ELR (cell line): ENCODE results near the gene TMEM61.
A peak's percentile ranks its signal among the peaks of the same experiment; 100 is the strongest.
"Not testable (repeated sequence)": the region's sequence is repeated elsewhere in the genome, so short reads cannot be mapped to it uniquely, and the experiment has no call there.

Experiments used
- DNase-seq: peaks from one replicate; pipeline ENCODE4 v3.0.0-alpha.2; 2015; ENCODE audit warnings: low read depth

TMEM61 gene

GRCh38 chr1:54980528-54981241 is at the start of gene TMEM61:
Gene TMEM61, plus strand, starts transcription at chr1:54980628. Its CDS starts 438 bp downstream, at chr1:54981066.
- DNase-seq, result no peak

GRCh38 chr1:54931275-54931840 is 49.1 kb upstream of the TMEM61 start:
- no peak for DNase-seq

GRCh38 chr1:54934081-54934480 is 46.3 kb upstream of the TMEM61 start:
- not testable (repeated sequence) for DNase-seq

GRCh38 chr1:54934869-54935268 is 45.6 kb upstream of the TMEM61 start:
- DNase-seq, result peak; percentile 89

GRCh38 chr1:54936791-54937190 is 43.6 kb upstream of the TMEM61 start:
- no peak for DNase-seq

GRCh38 chr1:54937469-54937868 is 43.0 kb upstream of the TMEM61 start:
- DNase-seq, result peak; percentile 35

- not testable (repeated sequence) for DNase-seq
Measured at GRCh38 chr1:54938955-54939354, 41.5 kb upstream of the TMEM61 start.

GRCh38 chr1:54940042-54940441 is 40.4 kb upstream of the TMEM61 start:
- peak; percentile 32 for DNase-seq

- no peak for DNase-seq
Measured at GRCh38 chr1:54942976-54943375, 37.5 kb upstream of the TMEM61 start.

- DNase-seq, result peak; percentile 86
Measured at GRCh38 chr1:54944610-54945392, 35.6 kb upstream of the TMEM61 start.

GRCh38 chr1:54945393-54945936 is 35.0 kb upstream of the TMEM61 start:
- DNase-seq, result no peak

- no peak for DNase-seq
Measured at GRCh38 chr1:54947540-54947939, 32.9 kb upstream of the TMEM61 start.

- no peak for DNase-seq
Measured at GRCh38 chr1:54949053-54949452, 31.4 kb upstream of the TMEM61 start.

GRCh38 chr1:54950006-54950368 is 30.4 kb upstream of the TMEM61 start:
- peak; percentile 33 for DNase-seq

GRCh38 chr1:54950369-54951163 is 29.9 kb upstream of the TMEM61 start:
- DNase-seq, result peak; percentile 82

GRCh38 chr1:54951810-54952226 is 28.6 kb upstream of the TMEM61 start:
- DNase-seq, result no peak

- peak; percentile 68 for DNase-seq
Measured at GRCh38 chr1:54952950-54953718, 27.3 kb upstream of the TMEM61 start.

GRCh38 chr1:54953846-54954245 is 26.6 kb upstream of the TMEM61 start:
- no peak for DNase-seq

GRCh38 chr1:54955359-54955758 is 25.1 kb upstream of the TMEM61 start:
- DNase-seq, result peak; percentile 84

- no peak for DNase-seq
Measured at GRCh38 chr1:54956726-54957125, 23.7 kb upstream of the TMEM61 start.

- no peak for DNase-seq
Measured at GRCh38 chr1:54959241-54959640, 21.2 kb upstream of the TMEM61 start.
